NCI-H2171 treated with DMSO at 0.1 percent for 48 hours (cell line): ENCODE measurements around the gene TMPRSS3.
"Not testable (repeated sequence)": the region's sequence is repeated elsewhere in the genome, so short reads cannot be mapped to it uniquely, and the experiment has no call there.

ENCODE experiments used
- DNase-seq: peaks from one replicate; lab custom pipeline; 2025; lab: John Stamatoyannopoulos, UW

Gene TMPRSS3

DNA sequence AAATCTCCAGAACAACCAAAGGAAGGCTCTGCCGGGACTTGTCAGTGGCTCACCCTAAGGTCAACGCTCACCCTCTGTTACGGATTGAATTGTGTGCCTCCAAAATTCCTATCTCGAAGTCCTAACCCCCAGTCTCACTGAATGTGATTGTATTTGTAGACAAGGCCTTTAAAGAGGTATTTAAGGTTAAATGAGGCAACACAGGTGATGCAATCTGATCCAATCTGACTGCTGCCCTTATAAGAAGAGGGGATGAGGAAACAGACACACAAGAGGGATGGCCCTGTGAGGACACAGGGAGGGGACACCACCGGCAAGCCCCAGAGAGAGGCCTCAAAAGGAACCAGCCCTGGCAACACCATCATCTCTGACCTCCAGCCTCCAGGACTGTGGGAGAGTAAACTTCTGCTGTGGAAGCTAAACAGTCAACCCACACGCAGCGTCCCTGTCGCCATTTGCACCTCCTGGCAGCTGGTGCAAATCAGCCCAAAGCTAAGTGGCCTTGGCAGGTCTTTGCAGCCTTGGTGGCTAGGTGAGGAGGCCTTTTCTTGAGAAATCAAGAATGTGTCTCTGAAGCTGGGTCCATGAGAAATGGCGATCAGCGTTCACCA lies 32.1 kb upstream of the TMPRSS3 start:
- no peak for DNase-seq

DNA sequence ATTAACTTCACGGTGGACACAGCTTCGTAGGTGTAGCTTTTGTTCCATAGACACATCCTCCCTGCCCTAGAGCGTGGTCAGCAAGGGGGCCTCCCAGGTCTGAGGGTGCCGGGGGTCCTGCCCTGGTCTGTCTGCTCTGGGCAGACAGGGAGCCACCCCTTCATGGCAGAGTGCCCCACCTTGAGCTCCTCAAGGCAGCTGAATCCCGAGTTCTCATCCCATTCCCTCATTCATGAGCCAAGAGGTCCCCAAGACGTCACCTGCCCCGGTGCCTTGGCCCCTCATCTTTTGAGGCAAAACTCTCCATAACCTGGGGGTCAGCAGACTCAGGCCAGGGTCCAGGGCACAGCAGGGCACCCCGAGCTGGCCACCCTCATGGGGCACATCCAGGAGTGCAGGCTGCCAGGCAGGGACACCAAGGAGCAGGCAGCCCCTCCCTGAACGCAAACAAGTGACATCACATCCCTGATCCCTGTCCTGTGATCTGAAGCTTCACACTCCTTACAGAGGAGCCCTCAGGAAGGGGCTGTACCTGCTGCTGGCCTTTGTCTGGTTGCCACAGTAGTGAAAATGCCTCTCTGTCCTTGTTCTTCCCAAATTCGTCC lies 31.1 kb upstream of the TMPRSS3 start:
- DNase-seq: no peak

DNA sequence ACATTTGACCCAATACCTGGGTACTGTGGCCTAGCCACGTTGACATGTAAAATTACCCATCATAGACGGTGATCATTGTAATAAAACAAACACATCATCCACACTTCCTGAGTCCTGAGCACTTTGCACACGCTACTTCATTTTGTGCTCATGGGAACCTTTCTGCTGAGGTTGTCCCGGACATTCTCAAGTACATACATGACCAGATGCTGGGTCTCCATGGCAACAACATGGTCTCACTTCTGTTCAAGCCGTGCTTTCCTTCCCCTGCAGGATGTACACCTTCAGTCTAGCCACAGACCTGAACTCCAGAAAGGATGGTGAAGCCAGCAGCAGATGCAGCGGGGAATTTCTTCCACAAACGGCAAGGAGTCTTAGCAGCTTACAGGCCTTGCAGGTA lies 30.6 kb upstream of the TMPRSS3 start:
- DNase-seq: no peak

DNA sequence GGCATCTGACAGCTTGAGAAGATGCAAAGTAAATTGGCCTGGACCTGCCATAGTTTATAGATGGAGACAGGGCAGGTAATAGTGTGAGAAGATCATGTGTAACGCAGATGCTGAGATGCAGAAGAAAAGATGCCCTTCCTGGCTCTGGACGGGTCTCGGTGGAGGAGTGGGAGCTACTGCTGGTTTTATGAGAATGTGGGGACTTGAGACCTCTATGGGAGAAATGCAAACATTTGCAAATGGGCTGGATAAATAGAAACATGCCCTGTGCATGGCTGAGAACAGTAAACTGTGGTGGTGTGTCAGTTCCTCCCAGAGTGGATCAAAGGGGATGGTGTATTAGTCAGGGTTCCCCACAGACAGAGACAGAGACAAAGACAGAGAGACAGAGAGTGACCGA lies 29.7 kb upstream of the TMPRSS3 start:
- no peak for DNase-seq

DNA sequence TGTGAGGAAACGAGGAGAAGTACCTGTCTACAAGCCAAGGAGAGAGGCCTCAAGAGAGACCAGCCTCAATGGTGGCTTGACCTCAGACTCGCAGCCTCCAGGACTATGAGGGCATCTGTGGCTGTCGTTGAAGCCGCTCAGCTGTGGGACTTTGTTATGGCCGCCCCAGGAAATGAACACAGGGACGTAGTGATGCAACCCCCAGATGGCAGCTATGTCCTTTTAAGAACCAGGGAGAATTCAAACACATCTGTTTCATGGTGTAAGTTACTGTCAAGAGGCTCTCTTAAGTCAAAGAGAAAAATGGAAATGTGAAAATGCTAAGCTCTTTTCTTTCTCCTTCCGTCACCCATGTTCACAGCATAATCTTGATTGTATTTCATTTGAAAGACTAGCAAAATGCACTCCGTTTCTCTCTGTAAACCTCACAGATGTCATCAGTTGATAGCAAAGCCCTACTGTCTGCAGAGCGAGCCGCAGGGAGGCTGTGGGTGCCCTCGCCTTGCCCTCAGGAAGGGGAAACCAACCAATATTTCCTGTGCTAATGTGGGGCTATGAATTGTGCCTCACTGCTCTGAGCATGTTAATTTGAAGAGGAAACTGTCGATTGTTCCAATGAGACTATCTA lies 29.2 kb upstream of the TMPRSS3 start:
- DNase-seq: peak; percentile 42

DNA sequence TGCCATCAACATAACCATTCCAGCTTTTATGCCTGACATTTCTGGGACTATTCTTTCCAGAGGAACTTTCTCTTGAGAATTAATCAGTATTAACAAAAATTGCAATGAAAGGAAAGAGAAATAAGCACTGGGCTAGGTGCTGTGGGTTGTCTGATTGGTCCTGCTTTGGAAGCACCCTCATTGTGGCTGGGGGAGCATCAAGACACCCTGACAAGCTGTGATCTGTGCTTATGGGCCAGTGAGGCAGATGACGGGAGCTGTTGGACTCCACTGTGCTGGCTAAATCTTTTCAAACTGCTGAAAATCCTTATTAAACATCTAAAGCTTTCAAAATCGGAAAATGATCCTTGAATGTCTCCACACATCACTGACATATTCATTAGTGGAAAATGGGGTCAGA lies 27.8 kb upstream of the TMPRSS3 start:
- DNase-seq: no peak

DNA sequence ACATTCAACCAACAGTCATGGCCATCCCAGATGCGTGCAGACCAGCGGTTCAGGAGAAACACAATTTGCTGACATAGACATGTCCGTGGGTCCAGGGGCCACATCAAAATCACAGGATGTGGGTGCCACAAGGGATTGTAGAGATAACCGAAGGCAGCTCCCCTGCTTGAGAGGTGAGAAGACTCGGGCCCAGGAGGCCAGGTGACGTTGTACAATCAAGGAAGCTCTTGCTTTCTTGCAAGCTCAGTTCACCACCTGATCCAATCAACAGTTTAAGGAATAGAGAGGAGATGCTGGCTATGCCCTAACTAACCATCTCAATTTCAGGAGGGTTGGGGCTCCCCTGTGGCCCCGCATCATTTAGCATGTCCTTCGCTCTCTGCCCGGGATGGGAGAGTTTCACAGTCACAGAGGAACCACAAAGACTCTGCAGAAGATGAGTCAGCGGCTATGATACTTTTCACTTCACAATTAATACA lies 27.4 kb upstream of the TMPRSS3 start:
- no peak for DNase-seq

DNA sequence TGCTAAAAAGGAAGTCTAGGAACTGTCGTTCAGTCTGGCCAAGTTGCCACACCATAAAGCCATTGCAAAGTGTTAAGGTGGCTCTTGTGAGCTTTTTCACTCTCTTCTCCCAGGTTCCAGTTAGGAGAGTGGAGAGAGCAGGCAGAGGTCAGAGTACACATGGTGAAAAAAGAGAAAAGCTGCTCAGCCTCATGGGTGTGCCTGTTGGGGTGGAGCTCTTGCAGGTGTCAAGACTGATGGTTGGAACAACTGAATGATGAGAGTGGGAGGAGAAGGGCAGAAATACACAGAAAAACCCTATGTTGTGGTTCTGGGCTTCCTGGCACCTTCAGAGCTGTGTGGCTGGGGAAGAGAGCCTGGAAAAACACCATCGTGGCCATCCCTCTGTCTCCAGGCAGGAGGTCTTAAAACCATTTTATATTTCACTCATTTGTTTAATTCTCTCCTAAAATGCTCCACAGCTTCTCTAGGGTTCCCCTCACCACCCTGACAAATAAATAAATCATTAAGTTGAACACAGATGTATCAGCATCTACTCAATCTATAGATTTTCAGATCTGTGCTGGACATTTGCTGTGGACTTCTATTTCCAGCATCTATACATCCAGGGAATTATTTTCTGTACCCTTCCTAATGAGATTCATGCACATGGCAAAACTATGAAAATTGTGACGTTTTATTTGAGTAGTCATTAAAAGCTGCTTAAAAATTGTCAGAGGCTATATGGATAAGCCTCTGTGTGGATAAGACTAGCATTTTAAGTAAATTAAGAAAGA lies 25.4 kb upstream of the TMPRSS3 start:
- DNase-seq: no peak

DNA sequence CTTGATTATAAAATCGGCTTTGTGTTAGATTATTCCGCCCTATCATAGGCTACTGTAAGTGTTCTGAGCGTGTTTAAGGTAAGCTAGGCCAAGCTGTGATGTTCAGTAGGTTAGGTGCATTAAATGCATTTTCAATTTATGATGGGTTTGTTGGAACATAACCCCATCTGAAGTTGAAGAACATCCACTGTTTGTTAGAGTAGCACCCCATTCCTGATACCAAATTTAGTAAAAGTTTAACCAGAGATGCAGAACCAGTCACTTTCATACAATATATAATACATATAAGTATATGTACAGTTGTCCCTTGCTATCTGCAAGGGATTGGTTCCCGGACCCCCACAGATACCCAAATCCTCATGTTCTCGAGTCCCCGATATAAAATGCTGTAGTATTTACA lies 24.0 kb upstream of the TMPRSS3 start:
- no peak for DNase-seq

DNA sequence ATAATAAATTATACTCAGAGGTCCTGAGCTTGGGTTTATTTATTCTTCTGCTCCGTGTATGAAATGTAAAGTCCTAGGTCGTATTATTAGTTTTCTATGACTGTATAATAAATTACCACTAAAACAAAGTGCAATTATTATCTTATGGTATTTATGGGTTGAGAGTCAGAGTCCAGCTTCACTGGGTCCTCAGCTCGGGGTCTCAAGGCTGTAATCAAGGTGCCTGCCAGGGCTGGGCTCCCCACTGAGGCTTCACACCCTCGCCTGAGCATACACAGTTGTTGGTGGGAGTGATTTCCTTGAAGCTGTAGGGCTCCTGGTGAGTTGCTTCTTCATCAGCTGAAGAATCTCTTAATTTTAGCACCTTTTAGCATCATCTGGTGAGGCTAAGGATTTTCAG lies 23.0 kb upstream of the TMPRSS3 start:
- no peak for DNase-seq

DNA sequence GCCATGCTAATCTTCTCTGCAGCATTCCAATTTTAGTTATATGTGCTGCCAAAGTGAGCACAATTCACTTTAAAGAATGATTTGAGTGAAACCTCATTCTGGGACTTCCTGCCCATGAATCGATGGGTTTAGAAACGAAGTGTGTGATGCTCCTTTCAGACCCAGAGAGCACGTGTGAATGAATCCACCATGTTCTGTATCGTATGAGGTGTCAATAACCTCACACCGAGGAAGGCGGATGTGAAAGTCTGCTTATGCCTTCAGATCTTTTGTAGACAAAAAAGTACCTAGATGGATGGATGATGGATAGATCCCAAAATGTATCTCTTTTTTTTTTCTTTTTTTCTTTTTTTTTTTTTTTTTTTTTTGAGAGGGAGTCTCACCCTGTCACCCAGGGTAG lies 21.7 kb upstream of the TMPRSS3 start:
- DNase-seq: no peak

DNA sequence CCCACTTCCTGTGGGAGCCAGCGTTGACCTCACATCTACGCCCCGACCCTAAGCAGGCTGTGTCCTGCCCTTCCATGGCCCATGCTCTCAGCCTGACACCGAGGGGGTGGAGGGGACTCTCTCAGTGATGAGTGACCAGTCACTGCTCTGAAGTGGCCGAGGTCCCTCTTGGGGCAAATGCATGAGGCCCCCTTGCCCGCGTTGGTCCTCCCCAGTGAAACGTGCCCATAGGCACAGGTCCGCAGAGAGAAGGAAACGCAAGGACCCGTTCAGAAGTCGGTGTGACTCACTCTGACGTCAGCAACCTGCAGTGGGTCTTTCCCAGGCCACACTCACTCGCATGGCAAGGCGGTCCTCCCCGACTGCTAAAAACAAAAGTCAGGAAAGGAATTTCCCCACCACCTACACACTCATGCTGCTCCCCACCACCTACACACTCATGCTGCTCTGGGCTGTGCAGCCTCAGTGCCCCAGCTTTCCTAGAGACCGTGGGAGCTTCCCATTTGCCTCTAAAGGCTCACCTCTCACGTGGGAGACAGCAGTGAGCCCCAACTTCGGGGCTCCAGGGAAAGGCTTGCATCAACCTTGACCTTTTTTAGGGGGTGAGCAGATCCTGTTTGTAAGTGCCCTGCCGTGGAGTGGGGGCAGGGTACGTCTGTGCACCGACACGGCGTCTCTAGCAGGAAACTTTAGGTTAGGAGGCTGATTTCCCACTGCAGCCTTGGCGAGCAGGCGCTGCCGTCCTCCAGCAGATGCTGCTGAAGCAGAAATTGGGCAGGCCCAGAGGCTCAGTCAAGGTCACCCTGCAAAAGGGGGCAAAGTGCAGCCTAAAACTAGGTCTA lies 19.3 kb upstream of the TMPRSS3 start:
- DNase-seq: no peak

DNA sequence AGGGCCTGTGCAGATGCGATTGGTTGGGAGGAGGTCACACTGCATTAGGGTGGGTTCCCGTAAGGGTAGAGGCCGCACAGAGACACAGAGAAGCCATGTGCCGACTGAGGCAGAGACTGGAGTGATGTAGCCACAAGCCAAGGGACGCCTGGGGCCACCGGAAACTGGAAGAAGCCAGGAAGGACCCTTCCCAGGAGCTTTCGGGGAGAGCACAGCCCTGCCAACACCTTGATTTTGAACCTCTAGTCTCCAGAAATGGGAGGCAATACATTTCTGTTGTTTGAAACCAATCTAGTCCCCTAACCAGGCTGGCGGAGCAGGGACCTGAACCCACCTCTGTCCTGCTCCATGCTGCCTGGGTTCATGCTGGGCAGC lies 18.7 kb upstream of the TMPRSS3 start:
- DNase-seq: no peak

DNA sequence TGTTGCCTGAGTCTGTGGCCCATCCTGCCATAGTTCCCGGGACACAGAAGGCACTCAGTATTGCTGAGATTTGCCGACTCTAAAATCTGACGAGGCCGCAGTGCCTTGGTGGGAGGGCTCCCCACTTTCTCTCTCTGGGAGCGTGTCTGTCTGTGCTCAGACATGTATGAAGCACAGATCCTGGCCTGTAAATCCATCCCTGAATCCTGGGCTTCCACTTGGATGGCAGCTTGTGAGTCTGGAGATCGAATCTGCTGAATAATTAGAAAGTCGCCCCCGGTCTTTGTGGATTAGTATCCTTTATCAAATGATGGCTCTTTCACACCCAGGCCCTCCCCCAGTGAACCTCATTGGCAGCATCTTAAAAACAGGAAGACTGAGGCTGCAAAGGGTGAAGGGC lies 18.2 kb upstream of the TMPRSS3 start:
- DNase-seq: no peak

DNA sequence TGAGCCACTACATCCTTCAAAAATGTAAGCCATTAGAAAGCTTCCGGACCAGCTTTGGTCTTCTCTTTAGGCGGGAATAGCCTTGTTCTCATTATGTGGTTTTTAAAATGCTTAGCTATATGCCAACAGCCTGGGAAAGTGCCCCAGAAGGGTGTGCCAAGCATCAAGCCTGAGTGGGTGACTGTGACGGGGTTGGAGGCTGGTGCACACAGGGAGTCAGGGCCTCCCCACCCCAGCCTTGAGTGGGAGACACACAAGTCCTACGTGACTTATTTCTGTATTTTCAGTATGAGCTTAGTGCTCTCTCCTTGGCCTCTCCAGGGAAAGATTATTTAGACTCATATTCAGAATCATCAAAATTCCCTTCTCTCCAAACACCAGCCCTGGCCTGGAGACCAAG lies 17.6 kb upstream of the TMPRSS3 start:
- DNase-seq: no peak

DNA sequence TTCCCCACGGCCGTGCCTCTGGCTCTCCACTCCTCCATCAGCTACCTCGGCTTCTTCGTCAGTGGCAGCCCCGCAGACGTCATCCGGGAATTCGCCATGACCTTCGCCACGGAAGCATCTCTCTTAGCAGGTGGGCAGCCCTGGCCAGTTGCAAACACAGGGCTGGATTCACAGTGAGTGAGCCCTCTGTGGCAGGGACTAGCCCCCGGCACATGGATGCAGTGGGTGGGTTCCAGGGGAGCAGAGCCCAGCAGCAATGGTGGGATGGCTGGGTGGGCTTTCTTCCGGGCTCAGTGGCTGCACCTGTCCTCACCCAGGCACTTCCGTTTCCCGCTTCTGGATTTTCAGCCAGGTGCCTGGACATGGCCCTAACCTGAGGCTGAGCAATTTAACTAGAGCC lies 17.2 kb upstream of the TMPRSS3 start:
- DNase-seq: no peak

DNA sequence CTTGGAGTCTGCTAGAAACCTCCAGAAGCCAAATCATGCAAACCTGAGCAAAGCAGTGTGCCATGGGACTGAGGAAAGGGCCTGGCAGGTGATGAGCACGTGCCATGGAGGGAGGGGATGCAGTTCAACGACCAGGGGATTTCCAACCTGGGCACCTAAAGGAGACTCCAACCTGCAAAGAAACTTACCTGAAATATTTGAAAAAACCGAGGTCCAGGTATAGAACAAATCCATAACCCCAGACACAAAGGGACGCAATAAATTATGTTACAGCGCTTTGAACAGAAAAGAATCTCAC lies 16.7 kb upstream of the TMPRSS3 start:
- no peak for DNase-seq

DNA sequence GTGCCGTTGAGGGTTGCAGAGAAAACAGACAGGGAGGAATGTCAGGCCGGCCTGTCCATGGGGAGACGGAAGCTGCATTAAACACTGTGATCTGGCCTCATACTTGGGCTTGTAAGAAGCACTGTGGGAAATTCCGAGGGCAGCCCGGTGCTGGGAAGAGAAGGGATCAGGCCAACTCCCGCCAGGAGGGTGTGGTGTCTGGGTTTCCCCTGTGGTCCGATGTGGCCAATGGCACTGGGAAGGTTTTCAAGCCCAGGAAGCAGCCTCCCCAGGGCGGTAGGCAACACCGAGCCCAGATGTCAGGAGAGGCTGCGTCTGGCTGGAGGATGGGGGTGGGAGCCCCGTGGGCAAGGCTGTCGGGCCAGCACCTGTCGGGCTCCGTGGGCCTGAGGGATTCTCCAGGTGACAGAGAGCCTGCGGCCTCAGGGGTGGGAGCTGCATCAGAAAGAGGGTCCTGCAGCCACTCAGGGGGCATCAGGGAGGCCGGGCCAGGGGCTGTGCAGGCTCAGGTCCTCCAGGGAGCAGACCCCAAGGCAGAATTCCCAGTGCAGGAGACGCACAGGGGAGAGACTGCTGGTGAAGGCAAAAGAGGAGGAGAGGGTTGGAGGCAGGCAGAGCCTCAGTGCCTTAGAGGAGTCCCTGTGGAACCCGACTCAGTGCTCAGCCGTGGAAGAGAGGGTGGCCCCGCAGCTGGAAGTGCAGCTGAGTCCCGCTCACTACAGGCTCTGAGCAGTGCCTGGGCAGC lies 16.2 kb upstream of the TMPRSS3 start:
- DNase-seq: no peak

DNA sequence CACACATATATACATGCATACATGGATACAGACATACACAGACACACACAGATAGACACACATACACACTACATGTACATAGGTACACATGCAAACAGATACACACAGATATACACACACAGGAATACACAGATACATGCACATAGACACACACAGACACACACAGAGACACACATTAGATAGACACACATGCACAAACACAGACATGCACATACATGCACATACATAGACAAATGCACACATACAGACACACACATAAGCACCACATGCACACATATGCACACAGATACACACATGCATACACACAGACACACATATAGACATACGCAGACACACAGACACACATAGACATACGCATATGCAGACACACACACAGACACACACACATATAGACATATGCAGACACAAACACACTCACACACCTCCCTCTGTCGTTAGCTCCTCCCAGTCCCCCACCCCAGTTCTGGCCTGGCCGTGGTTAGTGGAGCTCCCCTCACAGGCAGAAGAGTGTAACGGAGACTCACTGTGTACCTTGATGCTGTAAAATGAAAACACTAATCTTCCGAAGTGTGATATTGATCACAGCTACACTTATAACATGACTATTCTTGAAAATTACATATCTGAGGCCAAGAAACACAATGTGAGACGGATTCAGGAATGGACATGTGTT lies 15.5 kb upstream of the TMPRSS3 start:
- no peak for DNase-seq

DNA sequence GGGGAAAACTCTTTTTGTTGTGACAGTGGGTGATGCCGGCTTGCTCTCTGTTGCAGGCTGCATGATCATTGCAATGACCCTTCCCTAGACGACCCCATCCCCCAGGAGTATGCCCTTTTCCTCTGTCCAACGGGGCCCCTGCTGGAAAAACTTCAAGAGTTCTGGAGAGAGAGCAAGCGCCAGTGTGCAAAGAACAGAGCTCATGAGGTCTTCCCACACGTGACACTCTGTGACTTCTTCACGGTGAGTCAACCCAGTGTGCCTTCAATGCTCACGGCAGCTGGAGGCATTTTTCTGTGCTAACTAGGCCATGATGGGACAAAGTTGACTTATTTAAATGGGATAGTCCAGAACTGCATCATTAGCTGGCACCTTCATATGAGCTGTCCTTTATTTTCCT lies 13.5 kb upstream of the TMPRSS3 start:
- DNase-seq: no peak

DNA sequence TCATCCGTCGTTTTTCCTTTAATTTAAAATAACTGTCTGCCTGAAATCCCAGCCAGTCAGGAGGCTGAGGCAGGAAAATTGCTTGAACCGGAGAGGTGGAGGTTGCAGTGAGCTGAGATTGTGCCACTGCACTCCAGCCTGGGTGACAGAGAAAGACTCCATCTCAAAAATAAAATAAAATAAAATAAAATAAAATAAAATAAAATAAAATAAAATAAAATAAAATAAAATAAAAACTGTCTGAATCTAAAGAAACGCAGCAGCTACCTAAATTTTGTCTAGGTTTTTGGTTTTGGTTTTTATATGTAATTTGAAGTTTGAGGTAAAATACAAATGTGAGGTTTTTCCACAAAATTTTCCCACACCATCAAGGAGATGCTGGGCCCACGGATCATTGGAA lies 12.9 kb upstream of the TMPRSS3 start:
- not testable (repeated sequence) for DNase-seq
